Upper lobe of left lung (tissue), 6 donors: ENCODE data around the gene SEC16A. TPM values are rescaled to one million over a fixed set of nuclear protein-coding genes. Genes with fewer than 3 reads are reported as not detected.
A peak's percentile ranks its signal among the peaks of the same experiment; 100 is the strongest.

Experiments used
- ATAC-seq, 2 donors: fragments of 200-7000 bp; cut with Tn5 transposase; one replicate each; pipeline ENCODE4 v1.9.1; 2022; ENCODE audit warnings: mild to moderate bottlenecking in 2 of 2, moderate library complexity in 2 of 2; ENCODE audit not compliant: low FRiP score in 2 of 2
- DNase-seq, 2 donors: peaks; one replicate each; pipeline ENCODE4 v3.0.0-alpha.2; 2019 to 2020
- H3K27ac ChIP-seq, 4 donors: fragments of 200-600 bp; sonication (generic); one replicate each; pipeline ENCODE4 v1.5.1; 2016 to 2019
- H3K27me3 ChIP-seq, 4 donors: fragments of 200-600 bp; sonication (generic); one replicate each; pipeline ENCODE4 v1.5.1; 2017 to 2019
- H3K36me3 ChIP-seq, 4 donors: fragments of 200-600 bp; sonication (generic); one replicate each; pipeline ENCODE4 v1.5.1; 2016 to 2019
- H3K4me1 ChIP-seq, 4 donors: fragments of 200-600 bp; sonication (generic); one replicate each; pipeline ENCODE4 v1.5.1; 2018 to 2019
- H3K4me3 ChIP-seq, 4 donors: fragments of 200-600 bp; sonication (generic); one replicate each; pipeline ENCODE4 v1.5.1; 2017 to 2019; ENCODE audit warnings: mild to moderate bottlenecking in 2 of 4, moderate library complexity in 1 of 4
- H3K9me3 ChIP-seq, 4 donors: fragments of 200-600 bp; sonication (generic); one replicate each; pipeline ENCODE4 v1.5.1; 2018 to 2019
- CTCF ChIP-seq, 6 experiments: fragments of 450-650 bp in 4 of 6; fragments of 200-600 bp in 2 of 6; sonication (generic) in 2 of 6; IDR thresholded peaks; one replicate each; pipeline ENCODE4 v1.5.1; 2016 to 2019; ENCODE audit warnings: antibody characterized with exemption in 6 of 6
- EP300 ChIP-seq, 4 donors: sonication (generic); formaldehyde crosslinking; IDR thresholded peaks; one replicate each; pipeline ENCODE4 v1.5.1; 2017; ENCODE audit warnings: antibody characterized with exemption in 4 of 4, control low read depth in 2 of 4
- POLR2A ChIP-seq, 4 donors: fragments of 450-650 bp; IDR thresholded peaks; one replicate each; pipeline ENCODE4 v1.5.1; 2016 to 2017; ENCODE audit warnings: antibody characterized with exemption in 4 of 4, mild to moderate bottlenecking in 2 of 4
- POLR2AphosphoS5 ChIP-seq, 2 donors: sonication (generic); formaldehyde crosslinking; IDR thresholded peaks; one replicate each; pipeline ENCODE4 v1.5.1; 2017; ENCODE audit warnings: antibody characterized with exemption in 2 of 2
- WGBS, 2 donors: methylation state at CpG; one replicate each; pipeline ENCODE4 v1.1.5; 2017 to 2018; 5-methylcytosine and 5-hydroxymethylcytosine counted together
- total RNA-seq, 6 donors: library from RNA; depleted of rRNA in 4 of 6; stranded (reverse); fragments of >200 nt in 4 of 6; gene quantifications; one replicate each; pipeline versions ENCODE4 v1.1.0 to v1.2.1, GENCODE V29; 2016 to 2021
- donor health status: DM: no; HTN: no; CAD: no; lungs with moderate emphysema.
- donor health status: DM: no; HTN: yes; CAD: no; lungs with severe emphysema.

Gene SEC16A
- total RNA-seq, 6 donors from 2014 or later, result 64.1 to 89.1 (median 72.1) TPM

GRCh38 chr9:136418182-136419091 is 64.4 kb downstream of the SEC16A start:
- WGBS, 2 donors, result 91 to 96% methylated on average over 41 to 47 of the region's 48 CpGs
- H3K4me1 ChIP-seq, result no peaks in the 10 kb centered on the region
- DNase-seq, result peak in 1 of 2 donors; percentile 78
- TF ChIP-seq CTCF (IDR thresholded peaks at IDR 0.05), result no peak
- TF ChIP-seq POLR2A (IDR thresholded peaks at IDR 0.05), result no peak
- TF ChIP-seq POLR2AphosphoS5 (IDR thresholded peaks at IDR 0.05), result no peak
- TF ChIP-seq EP300 (IDR thresholded peaks at IDR 0.05), result no peak
- H3K9me3 ChIP-seq, result no peaks in the 10 kb centered on the region
- peaks cover 34 to 98% (median 91%) of the 10 kb centered on the region in 4 donors for H3K36me3 ChIP-seq
- H3K4me3 ChIP-seq, result no peak overlapping the region
- no peaks in the 10 kb centered on the region for H3K27me3 ChIP-seq
- no peak overlapping the region for H3K27ac ChIP-seq
- ATAC-seq, result no peak

- no peak for ATAC-seq
- Histone ChIP-seq H3K4me3 (no peak overlapping the region), H3K27me3 (no peaks in the 10 kb centered on the region), H3K4me1 (peaks cover under 1 to 3% (median under 1%) of the 10 kb centered on the region in 4 donors), H3K27ac (no peak overlapping the region), H3K9me3 (no peaks in the 10 kb centered on the region), H3K36me3 (peaks cover 28 to 96% (median 81%) of the 10 kb centered on the region in 4 donors)
- peak in 1 of 2 donors; percentile 69 for DNase-seq
- TF ChIP-seq POLR2AphosphoS5 (IDR thresholded peaks at IDR 0.05), result no peak
- TF ChIP-seq EP300 (IDR thresholded peaks at IDR 0.05), result no peak
- no peak for TF ChIP-seq CTCF (IDR thresholded peaks at IDR 0.05)
- TF ChIP-seq POLR2A (IDR thresholded peaks at IDR 0.05), result no peak
- WGBS, 2 donors, result 91 to 96% methylated on average over 14 to 19 of the region's 19 CpGs
These were observed 65.9 kb downstream of the SEC16A start for GRCh38 chr9:136416914-136417313.

- peaks cover 28 to 91% (median 76%) of the 10 kb centered on the region in 4 donors for H3K36me3 ChIP-seq
- WGBS, 2 donors, result 96 to 98% methylated on average over 8 of the region's 8 CpGs
- no peak overlapping the region for H3K4me3 ChIP-seq
- H3K9me3 ChIP-seq, result no peaks in the 10 kb centered on the region
- no peak overlapping the region for H3K27ac ChIP-seq
- TF ChIP-seq POLR2A (IDR thresholded peaks at IDR 0.05) (no peak), POLR2AphosphoS5 (IDR thresholded peaks at IDR 0.05) (no peak), EP300 (IDR thresholded peaks at IDR 0.05) (no peak), CTCF (IDR thresholded peaks at IDR 0.05) (no peak)
- no peak for ATAC-seq
- H3K4me1 ChIP-seq, result peaks cover 5 to 7% (median 6%) of the 10 kb centered on the region in 4 donors
- no peak for DNase-seq
- H3K27me3 ChIP-seq, result no peaks in the 10 kb centered on the region
These were observed 66.4 kb downstream of the SEC16A start for GRCh38 chr9:136416427-136416826.

GRCh38 chr9:136412962-136413361 is 69.9 kb downstream of the SEC16A start:
- H3K4me3 ChIP-seq, result no peak overlapping the region
- WGBS, 2 donors, result 69 to 77% methylated on average over 9 of the region's 9 CpGs
- no peaks in the 10 kb centered on the region for H3K27me3 ChIP-seq
- H3K36me3 ChIP-seq, result peaks cover 13 to 58% (median 46%) of the 10 kb centered on the region in 4 donors
- DNase-seq, result no peak
- TF ChIP-seq POLR2AphosphoS5 (IDR thresholded peaks at IDR 0.05) (no peak), CTCF (IDR thresholded peaks at IDR 0.05) (no peak), POLR2A (IDR thresholded peaks at IDR 0.05) (no peak), EP300 (IDR thresholded peaks at IDR 0.05) (no peak)
- H3K9me3 ChIP-seq, result no peaks in the 10 kb centered on the region
- H3K4me1 ChIP-seq, result peaks cover 20 to 31% (median 23%) of the 10 kb centered on the region in 4 donors
- no peak overlapping the region for H3K27ac ChIP-seq
- no peak for ATAC-seq
